GM21619 (cell line): ENCODE data around the gene SCYL1.

Experiments
- ATAC-seq: cut with Tn5 transposase; IDR thresholded peaks from one replicate; pipeline ENCODE4 v1.9.1; 2021; ENCODE audit not compliant: unreplicated experiment

SCYL1 gene

DNA sequence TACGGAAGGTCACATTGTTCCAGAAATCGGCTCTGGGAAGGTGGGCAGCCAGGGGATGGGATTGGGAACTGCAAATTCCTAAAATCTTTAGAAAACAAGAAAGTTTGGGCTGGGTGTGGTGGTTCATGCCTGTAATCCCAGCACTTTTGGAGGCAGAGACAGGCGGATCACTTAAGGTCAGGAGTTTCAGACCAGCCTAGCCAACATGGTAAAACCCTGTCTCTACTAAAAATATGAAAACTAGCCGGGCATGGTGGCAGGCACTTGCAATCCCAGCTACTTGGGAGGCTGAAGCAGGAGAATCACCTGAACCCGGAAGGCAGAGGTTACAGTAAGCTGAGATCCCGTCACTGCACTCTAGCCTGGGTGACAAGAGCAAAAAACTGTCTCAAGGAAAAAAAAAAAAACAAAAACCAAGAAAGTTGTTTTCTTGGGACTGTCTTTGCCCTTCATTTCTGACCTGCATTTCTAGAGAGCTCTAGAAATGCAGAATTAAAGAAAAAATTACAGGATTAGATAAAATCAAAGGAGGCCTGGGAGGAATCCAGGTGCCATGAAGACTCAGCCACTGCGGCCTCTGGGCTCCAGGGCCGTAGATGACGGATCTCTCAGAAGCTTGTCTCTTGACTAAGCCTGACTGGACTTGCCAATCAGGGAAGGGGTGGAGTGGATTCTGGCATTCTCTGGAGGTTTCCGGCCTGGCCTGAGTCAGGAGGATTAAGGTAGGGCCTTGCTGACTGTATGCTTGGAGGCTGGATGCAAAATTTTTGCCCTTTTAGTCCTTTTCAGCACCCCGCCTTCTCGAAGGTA lies 31.3 kb upstream of the SCYL1 start:
- ATAC-seq: no peak

DNA sequence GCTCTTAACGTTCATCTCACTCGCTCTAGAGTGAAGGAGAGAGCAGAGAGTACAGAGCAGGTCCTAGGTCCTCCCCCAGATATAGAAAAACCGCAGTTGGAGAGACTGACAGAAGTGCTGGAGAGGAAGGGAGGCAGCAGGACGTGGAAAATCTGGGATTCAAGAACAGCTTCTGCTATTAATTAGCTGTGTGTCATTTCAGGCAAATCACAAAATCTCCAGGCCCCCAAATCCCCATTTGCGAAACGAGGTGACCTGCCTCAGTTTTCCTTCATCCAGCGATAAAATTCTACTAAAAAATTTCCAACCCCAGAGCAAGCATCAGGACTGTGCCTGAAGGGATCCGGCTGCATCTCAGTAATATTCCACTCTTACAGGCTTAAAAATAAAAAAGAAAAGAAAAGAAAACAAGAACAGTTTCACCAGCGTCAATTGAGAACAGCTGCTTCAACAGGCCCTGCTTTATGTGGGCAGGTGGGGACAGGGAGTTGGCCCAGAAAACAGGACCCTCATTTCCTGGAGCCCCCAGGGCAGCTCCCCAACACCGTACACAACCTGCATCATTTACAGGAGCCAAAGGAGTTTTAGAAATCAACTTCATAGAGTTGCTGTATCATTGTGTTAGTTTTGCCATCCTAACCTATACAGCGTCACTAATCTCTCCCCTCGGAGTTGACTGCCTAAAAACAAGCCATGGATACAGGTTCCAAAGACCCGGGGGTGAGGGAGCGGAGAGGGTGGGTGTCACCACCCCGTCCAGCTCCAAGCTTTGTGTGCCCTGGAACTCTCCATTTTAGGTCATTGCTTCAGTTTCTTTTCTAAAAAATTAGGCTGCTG lies 28.4 kb upstream of the SCYL1 start:
- peak; percentile 2 for ATAC-seq

DNA sequence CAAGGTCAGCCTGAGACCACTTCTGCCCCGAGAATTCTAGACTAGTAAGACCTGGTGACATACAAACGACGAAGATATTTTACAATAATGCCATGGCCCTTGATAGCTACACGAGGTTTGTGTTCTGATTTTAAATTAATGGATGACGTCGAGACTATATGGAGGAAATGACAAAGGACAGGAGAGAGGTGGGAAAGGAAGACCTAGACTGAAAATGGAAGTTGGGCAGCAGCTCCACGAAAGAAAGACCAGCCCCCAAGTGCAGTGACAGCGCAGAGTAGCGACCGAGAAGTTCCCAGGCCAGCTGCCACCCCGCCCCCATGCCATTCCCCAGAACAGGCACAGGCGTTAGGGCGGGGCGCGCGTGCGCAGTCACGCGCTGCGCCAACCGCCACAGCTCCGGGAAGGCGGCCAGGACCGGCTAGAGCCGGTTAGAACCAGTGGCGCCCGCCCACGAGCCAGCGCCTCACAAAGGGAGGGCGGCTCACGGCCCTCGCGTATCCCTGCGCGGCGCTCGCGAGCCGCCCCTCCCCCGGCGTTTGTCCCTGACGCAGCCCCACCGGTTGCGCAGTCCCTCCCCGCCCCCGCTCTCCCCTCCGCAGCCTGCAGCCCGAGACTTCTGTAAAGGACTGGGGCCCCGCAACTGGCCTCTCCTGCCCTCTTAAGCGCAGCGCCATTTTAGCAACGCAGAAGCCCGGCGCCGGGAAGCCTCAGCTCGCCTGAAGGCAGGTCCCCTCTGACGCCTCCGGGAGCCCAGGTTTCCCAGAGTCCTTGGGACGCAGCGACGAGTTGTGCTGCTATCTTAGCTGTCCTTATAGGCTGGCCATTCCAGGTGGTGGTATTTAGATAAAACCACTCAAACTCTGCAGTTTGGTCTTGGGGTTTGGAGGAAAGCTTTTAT lies 27.5 kb upstream of the SCYL1 start:
- ATAC-seq: peak; percentile 49

DNA sequence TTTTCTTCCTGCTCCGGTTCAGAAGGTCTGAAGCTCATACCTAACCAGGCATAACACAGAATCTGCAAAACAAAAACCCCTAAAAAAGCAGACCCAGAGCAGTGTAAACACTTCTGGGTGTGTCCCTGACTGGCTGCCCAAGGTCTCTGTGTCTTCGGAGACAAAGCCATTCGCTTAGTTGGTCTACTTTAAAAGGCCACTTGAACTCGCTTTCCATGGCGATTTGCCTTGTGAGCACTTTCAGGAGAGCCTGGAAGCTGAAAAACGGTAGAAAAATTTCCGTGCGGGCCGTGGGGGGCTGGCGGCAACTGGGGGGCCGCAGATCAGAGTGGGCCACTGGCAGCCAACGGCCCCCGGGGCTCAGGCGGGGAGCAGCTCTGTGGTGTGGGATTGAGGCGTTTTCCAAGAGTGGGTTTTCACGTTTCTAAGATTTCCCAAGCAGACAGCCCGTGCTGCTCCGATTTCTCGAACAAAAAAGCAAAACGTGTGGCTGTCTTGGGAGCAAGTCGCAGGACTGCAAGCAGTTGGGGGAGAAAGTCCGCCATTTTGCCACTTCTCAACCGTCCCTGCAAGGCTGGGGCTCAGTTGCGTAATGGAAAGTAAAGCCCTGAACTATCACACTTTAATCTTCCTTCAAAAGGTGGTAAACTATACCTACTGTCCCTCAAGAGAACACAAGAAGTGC lies 26.7 kb upstream of the SCYL1 start:
- no peak for ATAC-seq

DNA sequence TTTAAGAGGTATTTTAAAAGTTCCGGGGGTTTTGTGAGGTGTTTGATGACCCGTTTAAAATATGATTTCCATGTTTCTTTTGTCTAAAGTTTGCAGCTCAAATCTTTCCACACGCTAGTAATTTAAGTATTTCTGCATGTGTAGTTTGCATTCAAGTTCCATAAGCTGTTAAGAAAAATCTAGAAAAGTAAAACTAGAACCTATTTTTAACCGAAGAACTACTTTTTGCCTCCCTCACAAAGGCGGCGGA lies 26.2 kb upstream of the SCYL1 start:
- no peak for ATAC-seq

DNA sequence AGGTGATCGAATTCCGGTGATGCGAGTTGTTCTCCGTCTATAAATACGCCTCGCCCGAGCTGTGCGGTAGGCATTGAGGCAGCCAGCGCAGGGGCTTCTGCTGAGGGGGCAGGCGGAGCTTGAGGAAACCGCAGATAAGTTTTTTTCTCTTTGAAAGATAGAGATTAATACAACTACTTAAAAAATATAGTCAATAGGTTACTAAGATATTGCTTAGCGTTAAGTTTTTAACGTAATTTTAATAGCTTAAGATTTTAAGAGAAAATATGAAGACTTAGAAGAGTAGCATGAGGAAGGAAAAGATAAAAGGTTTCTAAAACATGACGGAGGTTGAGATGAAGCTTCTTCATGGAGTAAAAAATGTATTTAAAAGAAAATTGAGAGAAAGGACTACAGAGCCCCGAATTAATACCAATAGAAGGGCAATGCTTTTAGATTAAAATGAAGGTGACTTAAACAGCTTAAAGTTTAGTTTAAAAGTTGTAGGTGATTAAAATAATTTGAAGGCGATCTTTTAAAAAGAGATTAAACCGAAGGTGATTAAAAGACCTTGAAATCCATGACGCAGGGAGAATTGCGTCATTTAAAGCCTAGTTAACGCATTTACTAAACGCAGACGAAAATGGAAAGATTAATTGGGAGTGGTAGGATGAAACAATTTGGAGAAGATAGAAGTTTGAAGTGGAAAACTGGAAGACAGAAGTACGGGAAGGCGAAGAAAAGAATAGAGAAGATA lies 25.7 kb upstream of the SCYL1 start, which contains the start of gene MALAT1:
MALAT1 (plus strand) TSS at position 69 of the 736 bp plus-strand sequence.
- peak; percentile 33 for ATAC-seq

DNA sequence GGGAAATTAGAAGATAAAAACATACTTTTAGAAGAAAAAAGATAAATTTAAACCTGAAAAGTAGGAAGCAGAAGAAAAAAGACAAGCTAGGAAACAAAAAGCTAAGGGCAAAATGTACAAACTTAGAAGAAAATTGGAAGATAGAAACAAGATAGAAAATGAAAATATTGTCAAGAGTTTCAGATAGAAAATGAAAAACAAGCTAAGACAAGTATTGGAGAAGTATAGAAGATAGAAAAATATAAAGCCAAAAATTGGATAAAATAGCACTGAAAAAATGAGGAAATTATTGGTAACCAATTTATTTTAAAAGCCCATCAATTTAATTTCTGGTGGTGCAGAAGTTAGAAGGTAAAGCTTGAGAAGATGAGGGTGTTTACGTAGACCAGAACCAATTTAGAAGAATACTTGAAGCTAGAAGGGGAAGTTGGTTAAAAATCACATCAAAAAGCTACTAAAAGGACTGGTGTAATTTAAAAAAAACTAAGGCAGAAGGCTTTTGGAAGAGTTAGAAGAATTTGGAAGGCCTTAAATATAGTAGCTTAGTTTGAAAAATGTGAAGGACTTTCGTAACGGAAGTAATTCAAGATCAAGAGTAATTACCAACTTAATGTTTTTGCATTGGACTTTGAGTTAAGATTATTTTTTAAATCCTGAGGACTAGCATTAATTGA lies 25.0 kb upstream of the SCYL1 start:
- no peak for ATAC-seq

DNA sequence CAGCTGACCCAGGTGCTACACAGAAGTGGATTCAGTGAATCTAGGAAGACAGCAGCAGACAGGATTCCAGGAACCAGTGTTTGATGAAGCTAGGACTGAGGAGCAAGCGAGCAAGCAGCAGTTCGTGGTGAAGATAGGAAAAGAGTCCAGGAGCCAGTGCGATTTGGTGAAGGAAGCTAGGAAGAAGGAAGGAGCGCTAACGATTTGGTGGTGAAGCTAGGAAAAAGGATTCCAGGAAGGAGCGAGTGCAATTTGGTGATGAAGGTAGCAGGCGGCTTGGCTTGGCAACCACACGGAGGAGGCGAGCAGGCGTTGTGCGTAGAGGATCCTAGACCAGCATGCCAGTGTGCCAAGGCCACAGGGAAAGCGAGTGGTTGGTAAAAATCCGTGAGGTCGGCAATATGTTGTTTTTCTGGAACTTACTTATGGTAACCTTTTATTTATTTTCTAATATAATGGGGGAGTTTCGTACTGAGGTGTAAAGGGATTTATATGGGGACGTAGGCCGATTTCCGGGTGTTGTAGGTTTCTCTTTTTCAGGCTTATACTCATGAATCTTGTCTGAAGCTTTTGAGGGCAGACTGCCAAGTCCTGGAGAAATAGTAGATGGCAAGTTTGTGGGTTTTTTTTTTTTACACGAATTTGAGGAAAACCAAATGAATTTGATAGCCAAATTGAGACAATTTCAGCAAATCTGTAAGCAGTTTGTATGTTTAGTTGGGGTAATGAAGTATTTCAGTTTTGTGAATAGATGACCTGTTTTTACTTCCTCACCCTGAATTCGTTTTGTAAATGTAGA lies 24.3 kb upstream of the SCYL1 start:
- no peak for ATAC-seq

DNA sequence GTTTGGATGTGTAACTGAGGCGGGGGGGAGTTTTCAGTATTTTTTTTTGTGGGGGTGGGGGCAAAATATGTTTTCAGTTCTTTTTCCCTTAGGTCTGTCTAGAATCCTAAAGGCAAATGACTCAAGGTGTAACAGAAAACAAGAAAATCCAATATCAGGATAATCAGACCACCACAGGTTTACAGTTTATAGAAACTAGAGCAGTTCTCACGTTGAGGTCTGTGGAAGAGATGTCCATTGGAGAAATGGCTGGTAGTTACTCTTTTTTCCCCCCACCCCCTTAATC lies 23.8 kb upstream of the SCYL1 start:
- ATAC-seq: no peak

DNA sequence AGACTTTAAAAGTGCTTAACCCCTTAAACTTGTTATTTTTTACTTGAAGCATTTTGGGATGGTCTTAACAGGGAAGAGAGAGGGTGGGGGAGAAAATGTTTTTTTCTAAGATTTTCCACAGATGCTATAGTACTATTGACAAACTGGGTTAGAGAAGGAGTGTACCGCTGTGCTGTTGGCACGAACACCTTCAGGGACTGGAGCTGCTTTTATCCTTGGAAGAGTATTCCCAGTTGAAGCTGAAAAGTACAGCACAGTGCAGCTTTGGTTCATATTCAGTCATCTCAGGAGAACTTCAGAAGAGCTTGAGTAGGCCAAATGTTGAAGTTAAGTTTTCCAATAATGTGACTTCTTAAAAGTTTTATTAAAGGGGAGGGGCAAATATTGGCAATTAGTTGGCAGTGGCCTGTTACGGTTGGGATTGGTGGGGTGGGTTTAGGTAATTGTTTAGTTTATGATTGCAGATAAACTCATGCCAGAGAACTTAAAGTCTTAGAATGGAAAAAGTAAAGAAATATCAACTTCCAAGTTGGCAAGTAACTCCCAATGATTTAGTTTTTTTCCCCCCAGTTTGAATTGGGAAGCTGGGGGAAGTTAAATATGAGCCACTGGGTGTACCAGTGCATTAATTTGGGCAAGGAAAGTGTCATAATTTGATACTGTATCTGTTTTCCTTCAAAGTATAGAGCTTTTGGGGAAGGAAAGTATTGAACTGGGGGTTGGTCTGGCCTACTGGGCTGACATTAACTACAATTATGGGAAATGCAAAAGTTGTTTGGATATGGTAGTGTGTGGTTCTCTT lies 23.2 kb upstream of the SCYL1 start:
- ATAC-seq: no peak

DNA sequence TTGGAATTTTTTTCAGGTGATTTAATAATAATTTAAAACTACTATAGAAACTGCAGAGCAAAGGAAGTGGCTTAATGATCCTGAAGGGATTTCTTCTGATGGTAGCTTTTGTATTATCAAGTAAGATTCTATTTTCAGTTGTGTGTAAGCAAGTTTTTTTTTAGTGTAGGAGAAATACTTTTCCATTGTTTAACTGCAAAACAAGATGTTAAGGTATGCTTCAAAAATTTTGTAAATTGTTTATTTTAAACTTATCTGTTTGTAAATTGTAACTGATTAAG lies 22.7 kb upstream of the SCYL1 start:
- no peak for ATAC-seq

DNA sequence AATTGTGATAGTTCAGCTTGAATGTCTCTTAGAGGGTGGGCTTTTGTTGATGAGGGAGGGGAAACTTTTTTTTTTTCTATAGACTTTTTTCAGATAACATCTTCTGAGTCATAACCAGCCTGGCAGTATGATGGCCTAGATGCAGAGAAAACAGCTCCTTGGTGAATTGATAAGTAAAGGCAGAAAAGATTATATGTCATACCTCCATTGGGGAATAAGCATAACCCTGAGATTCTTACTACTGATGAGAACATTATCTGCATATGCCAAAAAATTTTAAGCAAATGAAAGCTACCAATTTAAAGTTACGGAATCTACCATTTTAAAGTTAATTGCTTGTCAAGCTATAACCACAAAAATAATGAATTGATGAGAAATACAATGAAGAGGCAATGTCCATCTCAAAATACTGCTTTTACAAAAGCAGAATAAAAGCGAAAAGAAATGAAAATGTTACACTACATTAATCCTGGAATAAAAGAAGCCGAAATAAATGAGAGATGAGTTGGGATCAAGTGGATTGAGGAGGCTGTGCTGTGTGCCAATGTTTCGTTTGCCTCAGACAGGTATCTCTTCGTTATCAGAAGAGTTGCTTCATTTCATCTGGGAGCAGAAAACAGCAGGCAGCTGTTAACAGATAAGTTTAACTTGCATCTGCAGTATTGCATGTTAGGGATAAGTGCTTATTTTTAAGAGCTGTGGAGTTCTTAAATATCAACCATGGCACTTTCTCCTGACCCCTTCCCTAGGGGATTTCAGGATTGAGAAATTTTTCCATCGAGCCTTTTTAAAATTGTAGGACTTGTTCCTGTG lies 22.1 kb upstream of the SCYL1 start:
- no peak for ATAC-seq

DNA sequence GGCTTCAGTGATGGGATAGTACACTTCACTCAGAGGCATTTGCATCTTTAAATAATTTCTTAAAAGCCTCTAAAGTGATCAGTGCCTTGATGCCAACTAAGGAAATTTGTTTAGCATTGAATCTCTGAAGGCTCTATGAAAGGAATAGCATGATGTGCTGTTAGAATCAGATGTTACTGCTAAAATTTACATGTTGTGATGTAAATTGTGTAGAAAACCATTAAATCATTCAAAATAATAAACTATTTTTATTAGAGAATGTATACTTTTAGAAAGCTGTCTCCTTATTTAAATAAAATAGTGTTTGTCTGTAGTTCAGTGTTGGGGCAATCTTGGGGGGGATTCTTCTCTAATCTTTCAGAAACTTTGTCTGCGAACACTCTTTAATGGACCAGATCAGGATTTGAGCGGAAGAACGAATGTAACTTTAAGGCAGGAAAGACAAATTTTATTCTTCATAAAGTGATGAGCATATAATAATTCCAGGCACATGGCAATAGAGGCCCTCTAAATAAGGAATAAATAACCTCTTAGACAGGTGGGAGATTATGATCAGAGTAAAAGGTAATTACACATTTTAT lies 21.4 kb upstream of the SCYL1 start:
- no peak for ATAC-seq

DNA sequence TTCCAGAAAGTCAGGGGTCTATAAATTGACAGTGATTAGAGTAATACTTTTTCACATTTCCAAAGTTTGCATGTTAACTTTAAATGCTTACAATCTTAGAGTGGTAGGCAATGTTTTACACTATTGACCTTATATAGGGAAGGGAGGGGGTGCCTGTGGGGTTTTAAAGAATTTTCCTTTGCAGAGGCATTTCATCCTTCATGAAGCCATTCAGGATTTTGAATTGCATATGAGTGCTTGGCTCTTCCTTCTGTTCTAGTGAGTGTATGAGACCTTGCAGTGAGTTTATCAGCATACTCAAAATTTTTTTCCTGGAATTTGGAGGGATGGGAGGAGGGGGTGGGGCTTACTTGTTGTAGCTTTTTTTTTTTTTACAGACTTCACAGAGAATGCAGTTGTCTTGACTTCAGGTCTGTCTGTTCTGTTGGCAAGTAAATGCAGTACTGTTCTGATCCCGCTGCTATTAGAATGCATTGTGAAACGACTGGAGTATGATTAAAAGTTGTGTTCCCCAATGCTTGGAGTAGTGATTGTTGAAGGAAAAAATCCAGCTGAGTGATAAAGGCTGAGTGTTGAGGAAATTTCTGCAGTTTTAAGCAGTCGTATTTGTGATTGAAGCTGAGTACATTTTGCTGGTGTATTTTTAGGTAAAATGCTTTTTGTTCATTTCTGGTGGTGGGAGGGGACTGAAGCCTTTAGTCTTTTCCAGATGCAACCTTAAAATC lies 20.8 kb upstream of the SCYL1 start:
- no peak for ATAC-seq

DNA sequence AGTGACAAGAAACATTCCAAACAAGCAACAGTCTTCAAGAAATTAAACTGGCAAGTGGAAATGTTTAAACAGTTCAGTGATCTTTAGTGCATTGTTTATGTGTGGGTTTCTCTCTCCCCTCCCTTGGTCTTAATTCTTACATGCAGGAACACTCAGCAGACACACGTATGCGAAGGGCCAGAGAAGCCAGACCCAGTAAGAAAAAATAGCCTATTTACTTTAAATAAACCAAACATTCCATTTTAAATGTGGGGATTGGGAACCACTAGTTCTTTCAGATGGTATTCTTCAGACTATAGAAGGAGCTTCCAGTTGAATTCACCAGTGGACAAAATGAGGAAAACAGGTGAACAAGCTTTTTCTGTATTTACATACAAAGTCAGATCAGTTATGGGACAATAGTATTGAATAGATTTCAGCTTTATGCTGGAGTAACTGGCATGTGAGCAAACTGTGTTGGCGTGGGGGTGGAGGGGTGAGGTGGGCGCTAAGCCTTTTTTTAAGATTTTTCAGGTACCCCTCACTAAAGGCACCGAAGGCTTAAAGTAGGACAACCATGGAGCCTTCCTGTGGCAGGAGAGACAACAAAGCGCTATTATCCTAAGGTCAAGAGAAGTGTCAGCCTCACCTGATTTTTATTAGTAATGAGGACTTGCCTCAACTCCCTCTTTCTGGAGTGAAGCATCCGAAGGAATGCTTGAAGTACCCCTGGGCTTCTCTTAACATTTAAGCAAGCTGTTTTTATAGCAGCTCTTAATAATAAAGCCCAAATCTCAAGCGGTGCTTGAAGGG lies 20.0 kb upstream of the SCYL1 start:
- no peak for ATAC-seq
